ENCODE measurements around the gene PRSS27.

- TF ChIP-seq CTCF (optimal IDR thresholded peaks at IDR 0.05 in 1 of 3, IDR thresholded peaks at IDR 0.05 in 1 of 3, conservative IDR thresholded peaks at IDR 0.05 in 1 of 3; ENCODE audit: extremely low read depth in 1 of 3, insufficient read depth in 2 of 3, low read length in 3 of 3): no peak
- no peak for TF ChIP-seq EZH2 (IDR thresholded peaks at IDR 0.05; ENCODE audit: low read length)
These were observed 47.9 kb upstream of the PRSS27 start for GRCh38 chr16:2767891-2768290.
